Measurements from ENCODE around the gene ERBIN. TPM values are rescaled to one million over a fixed set of nuclear protein-coding genes. Genes with fewer than 3 reads are reported as not detected.

ERBIN gene
- total RNA-seq, 1 experiment from 2014 or later, result 47.2 TPM

DNA sequence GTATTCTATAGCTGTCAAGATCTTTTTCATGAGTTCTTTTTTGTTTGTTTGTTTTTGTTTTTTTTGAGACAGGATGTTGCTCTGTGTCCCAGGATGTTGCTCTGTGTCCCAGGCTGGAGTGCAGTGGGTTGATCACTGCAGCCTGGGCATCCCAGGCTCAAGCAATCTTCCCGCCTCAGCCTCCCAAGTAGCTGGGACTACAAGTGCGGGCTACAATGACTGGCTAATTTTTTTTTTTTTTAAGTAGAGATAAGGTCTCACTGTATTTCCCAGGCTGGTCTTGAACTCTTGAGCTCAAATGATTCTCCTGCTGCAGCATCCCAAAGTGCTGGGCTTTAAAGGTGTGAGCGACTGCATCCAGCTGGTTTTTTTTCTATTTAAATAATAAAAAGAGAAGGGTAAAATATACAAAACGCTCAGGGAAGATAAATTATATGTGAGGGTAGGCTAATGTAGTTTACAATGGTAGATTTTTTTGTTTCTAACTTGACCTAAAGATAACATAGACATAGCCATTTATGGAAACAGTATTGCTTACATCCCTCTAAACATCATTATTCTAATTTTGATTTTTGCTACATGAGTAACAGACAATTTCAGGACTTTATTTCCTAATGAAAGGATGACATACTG, 21.9 kb downstream of the ERBIN start:
- no peak overlapping the region for H3K27ac Mint-ChIP-seq (ENCODE audit: unreplicated experiment)
- no peaks in the 10 kb centered on the region for H3K27me3 Mint-ChIP-seq (ENCODE audit: insufficient read depth, unreplicated experiment)
- CTCF ChIA-PET, result no interaction called here
- no TSS peak for BruUV-seq (replicated peaks)
- H3K4me3 Mint-ChIP-seq (ENCODE audit: unreplicated experiment), result no peak overlapping the region
- POLR2A ChIA-PET, result no interaction called here
- DNase-seq, result no peak
- Histone ChIP-seq H3K4me1 (no peaks in the 10 kb centered on the region), H3K9me3 (no peaks in the 10 kb centered on the region), H3K36me3 (ENCODE audit: control insufficient read depth, insufficient read depth, low read length) (no peaks in the 10 kb centered on the region; the same call in 1 of the 2 replicates), H3K27me3 (replicated peaks; ENCODE audit: control insufficient read depth, insufficient read depth, low read length) (no peaks in the 10 kb centered on the region), H3K4me3 (ENCODE audit: low read depth, low read length) (no peak overlapping the region)
- H3K4me1 Mint-ChIP-seq (ENCODE audit: low read depth, unreplicated experiment), result no peaks in the 10 kb centered on the region
- intact Hi-C loops (cut with micrococcal nuclease; ENCODE audit: unreplicated experiment), result no loop called here
- peaks cover 8% of the 10 kb centered on the region for H3K36me3 Mint-ChIP-seq (ENCODE audit: insufficient read depth, unreplicated experiment)
- no peaks in the 10 kb centered on the region for H3K9me3 Mint-ChIP-seq (ENCODE audit: unreplicated experiment)
- no peak for TF ChIP-seq CTCF (IDR thresholded peaks at IDR 0.05; ENCODE audit: insufficient read depth in 1 of 2, low read depth in 1 of 2, low read length in 1 of 2, severe bottlenecking in 1 of 2, unreplicated experiment in 1 of 2)

GRCh38 chr5:65951330-65951729, 25.0 kb downstream of the ERBIN start:
- TF ChIP-seq CTCF (IDR thresholded peaks at IDR 0.05; ENCODE audit: insufficient read depth in 1 of 2, low read depth in 1 of 2, low read length in 1 of 2, severe bottlenecking in 1 of 2, unreplicated experiment in 1 of 2), result no peak
- H3K4me1 ChIP-seq, result no peaks in the 10 kb centered on the region; the same call in 1 of the 2 replicates
- H3K9me3 ChIP-seq, result no peaks in the 10 kb centered on the region
- H3K36me3 ChIP-seq (ENCODE audit: control insufficient read depth, insufficient read depth, low read length), result no peaks in the 10 kb centered on the region; the same call in 1 of the 2 replicates
- no peaks in the 10 kb centered on the region for H3K27me3 ChIP-seq (replicated peaks; ENCODE audit: control insufficient read depth, insufficient read depth, low read length)
- Mint-ChIP-seq H3K27me3 (ENCODE audit: insufficient read depth, unreplicated experiment) (no peaks in the 10 kb centered on the region), H3K9me3 (ENCODE audit: unreplicated experiment) (no peaks in the 10 kb centered on the region), H3K36me3 (ENCODE audit: insufficient read depth, unreplicated experiment) (peaks cover 11% of the 10 kb centered on the region), H3K4me3 (ENCODE audit: unreplicated experiment) (no peak overlapping the region), H3K27ac (ENCODE audit: unreplicated experiment) (no peak overlapping the region), H3K4me1 (ENCODE audit: low read depth, unreplicated experiment) (no peaks in the 10 kb centered on the region)
- intact Hi-C loops (cut with micrococcal nuclease; ENCODE audit: unreplicated experiment), result no loop called here
- no peak overlapping the region for H3K4me3 ChIP-seq (ENCODE audit: low read depth, low read length)
- ChIA-PET POLR2A (no interaction called here), CTCF (interaction anchor here (0.5 kb wide), 1 partner anchor 13 kb away, joined by 4 read pairs; no protein-coding TSS in a partner anchor)
- no peak for DNase-seq
- BruUV-seq (replicated peaks), result no TSS peak

- H3K27ac Mint-ChIP-seq (ENCODE audit: unreplicated experiment), result no peak overlapping the region
- Histone ChIP-seq H3K4me3 (ENCODE audit: low read depth, low read length) (no peak overlapping the region), H3K4me1 (no peaks in the 10 kb centered on the region; the same call in 1 of the 2 replicates), H3K27me3 (replicated peaks; ENCODE audit: control insufficient read depth, insufficient read depth, low read length) (no peaks in the 10 kb centered on the region), H3K9me3 (no peaks in the 10 kb centered on the region), H3K36me3 (ENCODE audit: control insufficient read depth, insufficient read depth, low read length) (no peaks in the 10 kb centered on the region; the same call in 1 of the 2 replicates)
- BruUV-seq (replicated peaks), result no TSS peak
- ChIA-PET CTCF (interaction anchor here (0.6 to 0.7 kb wide), 2 partner anchors 26 to 341 kb away, joined by 3 to 4 read pairs; partner anchors contain the start of gene ERBIN), POLR2A (no interaction called here)
- no peak for DNase-seq
- TF ChIP-seq CTCF (IDR thresholded peaks at IDR 0.05; ENCODE audit: insufficient read depth in 1 of 2, low read depth in 1 of 2, low read length in 1 of 2, severe bottlenecking in 1 of 2, unreplicated experiment in 1 of 2), result no peak
- H3K36me3 Mint-ChIP-seq (ENCODE audit: insufficient read depth, unreplicated experiment), result peaks cover 5% of the 10 kb centered on the region
- no peaks in the 10 kb centered on the region for H3K9me3 Mint-ChIP-seq (ENCODE audit: unreplicated experiment)
- no peaks in the 10 kb centered on the region for H3K27me3 Mint-ChIP-seq (ENCODE audit: insufficient read depth, unreplicated experiment)
- H3K4me1 Mint-ChIP-seq (ENCODE audit: low read depth, unreplicated experiment), result no peaks in the 10 kb centered on the region
- H3K4me3 Mint-ChIP-seq (ENCODE audit: unreplicated experiment), result no peak overlapping the region
- intact Hi-C loops (cut with micrococcal nuclease; ENCODE audit: unreplicated experiment), result no loop called here
These were observed 25.9 kb downstream of the ERBIN start for GRCh38 chr5:65952259-65952658.

All from Caco-2 (cell line).